Lower leg skin (tissue), 3 donors: ENCODE measurements around the gene FUT2.

ENCODE experiments used
- POLR2A ChIP-seq, 2 donors: fragments of 450-650 bp; IDR thresholded peaks; one replicate each; pipeline ENCODE4 v1.6.1; 2016 to 2017; ENCODE audit warnings: antibody characterized with exemption in 2 of 2, mild to moderate bottlenecking in 1 of 2, moderate library complexity in 1 of 2
- TF ChIP-seq, protein P1 (sequence below), 3 donors: fragments of 450-650 bp; IDR thresholded peaks; one replicate each; pipeline ENCODE4 v1.5.1; 2016; ENCODE audit warnings: antibody characterized with exemption in 3 of 3, mild to moderate bottlenecking in 3 of 3, moderate library complexity in 2 of 3

DNA sequence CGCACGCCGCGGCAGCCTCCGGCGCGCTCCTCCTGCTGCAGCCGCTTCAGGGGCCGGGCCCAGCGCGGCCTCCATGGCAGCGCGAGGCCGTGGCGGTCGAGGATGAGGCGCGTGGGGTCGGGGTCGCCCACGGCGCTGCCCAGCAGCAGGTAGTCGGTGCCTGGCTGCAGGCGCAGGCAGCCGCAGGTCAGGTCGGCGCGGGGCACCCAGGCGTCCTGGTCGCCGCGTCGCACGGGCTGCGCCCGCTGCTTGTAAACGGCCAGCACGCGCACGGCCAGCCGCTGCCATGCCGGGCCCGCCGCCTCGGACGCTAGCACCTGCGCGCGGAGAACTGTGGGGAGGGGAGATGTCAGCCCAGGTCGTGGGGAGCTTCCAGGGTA lies 34.1 kb upstream of the FUT2 start:
- TF ChIP-seq, protein P1, sequence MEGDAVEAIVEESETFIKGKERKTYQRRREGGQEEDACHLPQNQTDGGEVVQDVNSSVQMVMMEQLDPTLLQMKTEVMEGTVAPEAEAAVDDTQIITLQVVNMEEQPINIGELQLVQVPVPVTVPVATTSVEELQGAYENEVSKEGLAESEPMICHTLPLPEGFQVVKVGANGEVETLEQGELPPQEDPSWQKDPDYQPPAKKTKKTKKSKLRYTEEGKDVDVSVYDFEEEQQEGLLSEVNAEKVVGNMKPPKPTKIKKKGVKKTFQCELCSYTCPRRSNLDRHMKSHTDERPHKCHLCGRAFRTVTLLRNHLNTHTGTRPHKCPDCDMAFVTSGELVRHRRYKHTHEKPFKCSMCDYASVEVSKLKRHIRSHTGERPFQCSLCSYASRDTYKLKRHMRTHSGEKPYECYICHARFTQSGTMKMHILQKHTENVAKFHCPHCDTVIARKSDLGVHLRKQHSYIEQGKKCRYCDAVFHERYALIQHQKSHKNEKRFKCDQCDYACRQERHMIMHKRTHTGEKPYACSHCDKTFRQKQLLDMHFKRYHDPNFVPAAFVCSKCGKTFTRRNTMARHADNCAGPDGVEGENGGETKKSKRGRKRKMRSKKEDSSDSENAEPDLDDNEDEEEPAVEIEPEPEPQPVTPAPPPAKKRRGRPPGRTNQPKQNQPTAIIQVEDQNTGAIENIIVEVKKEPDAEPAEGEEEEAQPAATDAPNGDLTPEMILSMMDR (IDR thresholded peaks at IDR 0.05), result no peak
- no peak for TF ChIP-seq POLR2A (IDR thresholded peaks at IDR 0.05)
